GM21717 (cell line): ENCODE data around the gene PARD3B.

ENCODE experiments used
- ATAC-seq: cut with Tn5 transposase; IDR thresholded peaks from one replicate; pipeline ENCODE4 v1.9.1; 2021; ENCODE audit warnings: mild to moderate bottlenecking, moderate library complexity; ENCODE audit not compliant: unreplicated experiment

Gene PARD3B

DNA sequence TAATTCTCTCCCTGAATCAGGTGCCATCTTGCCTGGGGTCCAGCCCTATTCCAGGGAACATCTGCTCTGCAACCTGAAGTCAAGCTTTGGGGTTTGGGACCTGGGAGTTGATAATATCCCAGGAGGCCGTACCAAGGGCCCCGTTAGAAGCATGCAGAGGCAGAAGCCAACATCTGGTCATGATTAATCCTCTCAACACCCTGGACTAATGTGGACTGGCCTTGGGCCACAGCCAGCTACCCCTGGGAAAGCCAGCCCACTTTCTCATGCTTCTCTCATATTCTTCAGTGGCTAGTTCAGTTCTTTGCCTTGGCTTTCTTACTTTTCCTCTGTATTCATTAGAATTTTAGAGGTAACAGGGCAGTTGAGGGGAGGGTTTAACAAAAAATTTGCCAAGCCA, 621.5 kb downstream of the PARD3B start:
- ATAC-seq, result no peak

DNA sequence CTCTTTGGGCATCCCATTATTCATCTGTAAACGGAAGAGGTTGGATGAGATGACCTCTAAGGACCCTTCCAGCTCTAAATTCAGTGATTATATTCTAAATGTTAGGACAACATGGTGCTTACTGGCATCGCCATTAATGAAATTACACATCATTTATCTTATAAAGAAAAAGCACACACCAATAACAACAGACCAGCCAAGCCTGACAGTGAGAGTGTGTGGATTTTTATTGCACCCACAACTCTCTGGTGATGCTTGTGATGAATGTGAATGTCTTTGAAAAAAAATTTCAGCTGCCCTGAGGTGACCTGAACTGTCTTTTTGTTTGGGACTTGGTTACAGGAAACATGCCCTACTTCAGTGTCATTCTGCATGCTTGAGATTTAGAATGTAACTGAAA, 623.7 kb downstream of the PARD3B start:
- no peak for ATAC-seq

DNA sequence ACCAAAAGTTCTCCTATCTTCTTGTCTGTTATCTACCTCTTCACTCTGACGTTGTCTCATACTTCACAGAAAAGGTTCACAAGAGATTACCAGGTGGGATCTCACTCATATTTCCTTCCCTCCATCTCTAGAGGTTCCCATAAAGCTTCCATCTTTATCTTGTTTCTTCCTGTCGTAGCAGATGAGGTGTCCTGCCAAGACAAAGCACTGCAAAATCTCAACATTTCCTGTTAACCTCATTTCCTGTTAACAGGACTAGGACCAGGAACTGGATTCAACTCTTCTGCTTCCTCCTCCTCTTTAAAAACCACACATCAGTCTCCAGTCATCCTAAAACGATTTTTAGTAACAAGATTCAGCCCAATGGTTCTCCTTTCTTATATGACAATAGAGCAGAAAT, 624.2 kb downstream of the PARD3B start:
- no peak for ATAC-seq

DNA sequence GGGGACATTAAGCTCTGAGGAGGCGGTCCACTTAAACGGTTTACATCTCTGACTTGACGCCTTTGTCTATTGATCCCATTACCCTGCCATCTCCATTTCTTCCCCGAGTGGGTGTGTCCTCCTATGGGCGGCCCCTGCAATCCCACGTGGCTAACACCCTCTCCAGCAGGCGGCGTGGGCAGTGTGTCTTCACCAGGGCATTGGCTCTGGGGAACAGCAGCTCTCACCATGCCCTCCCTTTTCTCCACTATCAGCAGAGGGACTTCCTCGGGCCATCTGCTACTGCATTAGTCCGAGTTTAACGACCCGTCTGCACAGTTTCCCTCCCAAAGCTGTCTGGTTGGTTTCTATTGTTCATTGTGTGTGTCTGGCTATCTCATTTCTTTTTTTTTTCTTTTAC, 625.1 kb downstream of the PARD3B start:
- ATAC-seq, result no peak

DNA sequence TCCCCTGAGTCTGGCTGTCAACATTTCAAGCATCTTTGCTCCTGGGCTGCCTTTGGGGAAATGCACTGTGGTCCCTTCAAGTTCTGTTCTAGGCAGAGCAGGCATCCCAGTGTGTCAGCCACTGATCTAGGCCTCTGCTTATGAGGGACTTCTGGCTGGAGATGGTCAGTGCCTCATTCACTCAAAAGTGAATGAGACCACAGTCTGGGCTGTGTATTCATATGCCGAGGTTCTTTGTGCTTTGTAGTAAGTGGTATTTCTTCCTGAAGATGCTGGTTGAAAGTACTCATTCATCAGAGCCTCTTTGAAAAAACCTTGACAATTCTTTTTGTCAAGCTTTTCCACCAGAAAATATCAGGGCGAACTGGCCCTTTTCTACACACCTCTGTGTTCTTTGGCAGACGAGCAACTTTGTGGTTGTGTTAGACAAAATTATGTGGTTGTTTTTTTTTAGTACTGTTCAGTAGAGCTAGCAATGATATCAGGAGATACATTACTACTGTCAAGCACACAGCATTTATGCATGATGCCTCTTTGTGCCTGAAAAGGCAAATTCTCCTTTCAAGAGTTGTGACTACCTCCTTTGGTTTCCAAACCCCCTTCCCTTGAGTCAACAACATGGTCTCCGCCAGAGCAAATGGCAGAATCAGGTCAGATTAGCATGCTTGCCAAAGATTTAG, 626.1 kb downstream of the PARD3B start:
- no peak for ATAC-seq

DNA sequence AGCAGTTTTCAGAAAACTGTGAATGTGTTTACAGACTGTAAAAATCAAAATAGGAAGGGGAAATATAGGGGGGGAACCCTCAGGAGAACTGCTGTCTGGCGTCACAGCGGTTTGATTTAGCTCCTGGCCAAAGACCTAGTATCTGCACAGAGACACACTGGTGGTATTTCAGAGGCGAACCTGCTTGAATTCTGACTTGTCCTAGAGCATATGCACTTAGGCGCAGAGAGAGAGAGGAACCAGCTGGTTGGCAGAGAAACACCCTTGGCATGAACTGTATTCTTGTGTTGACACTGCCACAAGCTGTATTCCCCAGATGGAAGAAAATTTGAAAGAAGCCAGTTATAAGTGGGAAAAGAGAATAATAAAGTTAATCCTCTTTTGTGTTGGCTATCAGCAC, 630.6 kb downstream of the PARD3B start:
- no peak for ATAC-seq

DNA sequence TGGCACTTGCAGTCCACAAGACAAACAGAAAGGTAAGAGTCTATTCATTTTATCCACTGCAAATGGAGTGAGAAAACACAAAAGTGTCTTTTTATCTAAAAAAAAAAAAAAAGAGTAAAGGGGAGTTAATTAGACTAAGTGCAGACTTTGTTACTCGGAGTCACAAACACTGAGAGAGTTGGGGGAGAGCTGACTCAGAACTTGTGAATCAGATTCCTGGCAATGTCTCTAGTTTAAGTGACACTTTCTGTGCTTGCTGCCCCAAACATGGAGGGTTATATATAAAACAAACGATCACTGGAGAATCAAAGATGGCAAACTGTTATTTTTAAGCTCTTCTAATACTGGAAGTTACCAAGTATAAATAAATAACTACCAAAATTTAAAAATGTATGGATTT, 631.3 kb downstream of the PARD3B start:
- no peak for ATAC-seq

DNA sequence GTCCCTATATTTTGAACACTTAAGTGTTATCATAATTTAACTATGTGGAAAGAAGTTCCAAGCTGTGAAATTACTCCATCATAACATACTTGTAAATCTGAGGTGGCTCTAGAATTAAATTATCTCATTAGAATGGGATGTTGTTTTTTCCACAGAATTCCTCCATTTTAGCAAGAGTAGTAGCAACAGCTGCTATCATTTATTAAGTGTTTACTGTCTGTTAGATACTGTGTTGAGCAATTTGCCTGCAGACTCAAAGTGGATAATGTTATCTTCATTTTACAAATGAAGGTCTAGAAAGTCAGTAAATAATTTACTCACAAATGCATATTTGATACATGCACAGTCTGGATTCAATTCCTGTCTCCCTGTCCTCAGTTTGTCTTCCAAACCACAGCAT, 632.3 kb downstream of the PARD3B start:
- no peak for ATAC-seq

DNA sequence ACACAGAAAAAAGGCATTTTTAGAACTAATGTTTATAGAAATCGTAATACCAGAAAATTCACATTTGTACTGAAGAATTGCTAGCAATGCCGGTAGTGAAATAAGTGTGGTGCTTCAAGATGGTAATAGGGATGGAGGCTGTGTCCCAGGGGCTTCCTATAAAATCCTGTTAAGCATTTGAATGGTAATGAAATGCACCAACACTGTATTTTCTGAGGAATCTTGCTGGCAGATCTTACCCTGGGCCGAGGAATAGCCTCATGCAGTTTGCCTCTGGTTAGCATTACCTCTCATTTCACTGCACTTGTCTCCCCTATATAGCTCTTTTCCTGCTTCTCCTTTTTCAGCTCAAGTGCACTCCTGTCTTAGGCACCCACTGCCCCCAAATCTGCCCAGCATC, 635.5 kb downstream of the PARD3B start:
- no peak for ATAC-seq

DNA sequence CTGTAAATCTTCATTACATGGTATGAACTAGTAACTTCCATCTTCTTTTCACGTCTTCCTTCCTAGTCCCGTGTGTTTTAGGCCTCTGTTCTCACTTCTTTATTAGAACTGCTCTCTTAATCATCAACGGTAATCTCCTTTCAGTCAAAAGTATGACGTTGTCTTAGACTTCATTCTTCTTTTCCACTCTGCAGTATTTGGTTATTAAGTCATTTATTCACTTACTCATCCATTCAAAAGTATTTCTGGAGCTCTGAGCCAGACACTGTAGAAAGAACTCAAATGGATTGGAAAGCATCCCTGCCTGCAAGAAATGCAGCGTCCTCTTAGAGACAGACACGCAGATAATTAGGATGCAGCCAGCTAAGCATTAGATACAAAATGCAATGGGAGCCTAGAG, 642.5 kb downstream of the PARD3B start:
- no peak for ATAC-seq

DNA sequence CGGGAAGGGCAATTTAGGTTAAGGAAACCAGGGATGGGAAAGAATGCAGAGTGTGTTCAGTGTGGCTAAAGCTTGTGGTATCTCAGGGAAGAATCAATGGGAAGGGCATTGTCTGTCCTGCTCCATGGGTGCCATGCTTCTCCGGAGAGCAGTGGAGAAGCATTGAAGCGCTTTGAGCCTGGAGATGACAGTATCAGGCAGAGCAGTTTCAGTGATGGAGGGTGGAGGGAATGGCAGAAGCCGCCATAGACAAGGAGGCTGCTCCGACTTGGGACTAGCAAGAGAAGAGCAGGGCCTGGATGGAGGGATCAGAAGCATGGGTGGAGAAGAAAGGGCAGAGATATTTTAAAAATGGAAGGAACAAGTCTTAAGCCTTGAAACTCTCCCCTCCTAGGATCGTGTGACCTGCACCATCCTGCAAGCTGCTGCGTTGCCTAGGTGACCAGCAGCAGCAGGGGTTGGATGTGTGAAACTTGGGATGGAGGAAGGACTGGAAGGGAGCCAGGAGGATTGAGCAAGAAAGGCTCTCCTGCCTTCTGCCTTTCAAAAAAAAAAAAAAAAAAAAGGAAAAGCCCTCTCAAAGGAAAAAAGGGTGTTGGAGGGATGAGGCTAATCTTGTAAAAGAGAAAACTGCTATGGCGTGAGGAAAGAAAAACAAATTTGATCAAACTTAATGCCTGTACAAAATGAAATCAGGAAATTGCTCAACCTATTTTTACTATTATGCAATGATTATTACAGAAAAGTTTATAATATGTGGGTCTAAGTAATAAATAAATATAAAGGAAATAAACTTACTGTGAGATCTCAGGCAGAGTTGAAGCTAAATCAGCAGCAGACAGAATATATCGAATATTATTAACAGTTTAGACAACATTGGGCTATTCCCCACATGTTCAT, 643.2 kb downstream of the PARD3B start:
- ATAC-seq, result no peak

DNA sequence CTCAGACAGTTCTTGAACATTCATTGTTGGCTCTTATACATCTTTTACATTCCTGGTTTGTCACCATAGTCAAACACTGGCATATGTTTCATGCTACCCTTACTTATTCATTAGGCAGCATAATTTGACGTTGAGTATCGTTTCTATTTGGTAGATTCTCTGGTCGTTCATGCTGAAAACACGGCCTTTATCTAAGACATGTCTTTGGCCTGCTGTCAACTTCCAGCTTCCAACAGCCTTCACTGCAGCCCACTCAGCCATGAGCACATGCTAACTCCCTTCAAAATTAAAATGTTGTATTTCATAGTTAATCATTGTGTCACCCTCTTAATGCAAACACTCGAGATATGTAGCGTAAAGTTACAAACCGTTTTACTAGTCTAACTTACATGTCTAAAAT, 644.0 kb downstream of the PARD3B start:
- no peak for ATAC-seq

DNA sequence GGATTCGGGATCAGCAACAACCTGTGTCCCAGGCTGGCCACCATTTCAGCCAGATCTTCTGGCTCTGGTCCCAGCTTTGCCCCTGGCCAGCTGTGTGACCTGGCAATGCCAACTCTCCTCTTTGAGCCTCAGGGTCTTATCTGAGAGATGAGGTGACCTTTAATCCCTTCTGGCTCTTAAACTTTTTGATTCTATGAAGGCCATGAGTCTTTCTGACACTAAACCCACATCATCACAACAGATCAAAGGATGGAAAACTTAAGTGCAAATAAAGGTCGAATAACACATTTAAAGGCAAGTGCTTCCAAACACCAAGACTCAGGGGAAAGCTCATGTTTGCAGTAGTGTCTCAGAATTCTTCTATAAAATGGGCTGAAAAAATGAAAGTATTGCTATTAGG, 645.3 kb downstream of the PARD3B start:
- no peak for ATAC-seq

DNA sequence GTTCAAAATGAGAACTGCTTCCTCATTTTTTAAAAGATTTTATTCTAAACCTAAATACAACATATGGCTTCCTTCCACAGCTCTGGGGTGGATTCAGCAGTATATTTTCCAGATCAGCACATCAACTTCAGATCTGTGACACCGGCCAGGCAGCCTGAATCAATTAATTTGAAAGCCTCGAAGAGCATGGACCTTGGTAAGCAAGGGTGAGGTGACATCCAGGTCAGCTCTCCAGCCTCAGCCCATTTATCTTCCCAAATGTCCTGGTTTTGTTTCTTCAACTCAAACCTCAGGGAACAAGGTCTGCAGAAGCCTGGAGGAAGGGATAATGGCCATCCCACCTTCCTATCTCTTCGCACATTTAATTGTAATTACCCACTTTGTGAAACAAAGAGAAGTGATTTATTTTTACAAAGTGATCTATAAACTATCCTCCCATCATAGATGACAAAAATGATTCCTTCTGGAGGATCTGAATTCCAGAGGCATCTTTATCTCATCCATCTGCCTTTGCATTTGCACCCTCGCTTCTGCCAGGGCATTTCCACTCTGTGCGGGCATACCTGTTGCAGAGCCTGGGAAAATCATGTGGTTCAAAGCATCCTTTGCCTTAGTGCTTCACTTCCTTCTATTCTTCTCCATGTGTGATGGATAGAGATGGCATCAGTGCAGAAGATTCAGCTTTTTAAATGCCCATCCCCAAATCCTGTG, 648.0 kb downstream of the PARD3B start:
- ATAC-seq, result no peak

DNA sequence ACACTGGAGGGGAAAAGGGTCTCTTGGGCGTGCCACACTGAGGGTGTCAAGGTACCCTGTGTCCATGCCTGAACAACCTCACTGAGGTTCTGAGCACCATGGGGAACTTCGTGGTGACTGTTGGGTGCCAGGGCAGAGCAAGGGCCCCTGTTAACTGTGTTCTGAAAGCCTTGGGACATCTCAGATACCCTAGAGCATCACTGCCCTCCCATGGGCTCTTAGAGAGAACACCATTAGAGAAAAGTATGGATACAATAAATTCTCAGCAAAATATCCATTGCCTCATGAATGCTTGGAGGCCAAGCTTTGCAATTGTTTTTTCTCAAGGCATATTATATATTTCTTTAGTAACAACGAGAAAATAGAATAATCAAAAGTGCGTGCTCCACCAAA, 648.6 kb downstream of the PARD3B start:
- ATAC-seq, result no peak

DNA sequence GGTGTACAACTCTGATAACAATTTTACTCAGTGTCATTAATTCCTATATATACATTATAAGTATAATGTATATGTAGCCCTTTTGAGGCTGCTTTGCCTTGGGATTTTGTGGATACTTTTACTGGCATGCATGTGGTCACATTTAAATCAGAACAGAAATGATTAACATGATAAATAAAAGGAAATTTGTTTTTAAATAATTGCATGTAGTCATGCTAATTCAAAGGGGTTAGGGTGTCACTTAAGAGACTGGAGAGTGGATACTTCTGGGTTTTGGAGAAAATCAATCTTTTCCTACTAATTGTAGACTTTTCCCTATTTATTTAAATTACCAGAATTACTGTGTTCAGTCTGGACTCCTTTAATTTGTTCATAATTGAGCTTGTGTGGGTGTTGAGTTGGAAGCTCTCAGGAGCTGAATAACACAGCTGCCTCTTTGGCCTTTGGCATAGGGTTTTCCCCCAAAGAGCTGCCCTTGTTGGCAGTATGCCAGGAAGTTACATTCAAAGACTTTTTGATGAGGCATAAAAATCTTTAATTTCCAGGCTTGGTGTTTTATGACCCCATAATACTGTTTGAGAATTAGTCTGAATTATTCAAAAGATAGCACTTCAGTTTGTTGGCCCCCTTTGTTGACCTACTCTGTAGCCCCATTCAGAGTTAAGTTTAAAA, 652.3 kb downstream of the PARD3B start:
- no peak for ATAC-seq

DNA sequence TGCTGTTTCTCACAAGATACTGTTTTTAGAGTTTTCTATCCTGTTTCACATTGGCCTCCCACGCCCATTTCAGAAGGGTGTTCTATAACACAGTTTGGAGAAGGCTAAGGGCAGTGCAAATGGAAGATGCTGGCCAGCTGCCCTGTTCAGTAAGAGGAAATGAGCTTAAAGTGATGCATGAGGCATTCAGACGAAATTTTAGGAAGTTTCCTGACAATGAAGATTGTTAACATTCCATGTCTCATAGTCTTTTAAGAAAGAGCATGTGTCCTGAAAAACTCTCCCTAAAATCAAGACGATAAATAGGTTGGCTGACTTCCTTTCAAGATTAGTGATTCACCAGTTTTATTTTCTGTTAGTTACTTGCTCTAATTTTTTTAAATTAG, 652.9 kb downstream of the PARD3B start:
- no peak for ATAC-seq

DNA sequence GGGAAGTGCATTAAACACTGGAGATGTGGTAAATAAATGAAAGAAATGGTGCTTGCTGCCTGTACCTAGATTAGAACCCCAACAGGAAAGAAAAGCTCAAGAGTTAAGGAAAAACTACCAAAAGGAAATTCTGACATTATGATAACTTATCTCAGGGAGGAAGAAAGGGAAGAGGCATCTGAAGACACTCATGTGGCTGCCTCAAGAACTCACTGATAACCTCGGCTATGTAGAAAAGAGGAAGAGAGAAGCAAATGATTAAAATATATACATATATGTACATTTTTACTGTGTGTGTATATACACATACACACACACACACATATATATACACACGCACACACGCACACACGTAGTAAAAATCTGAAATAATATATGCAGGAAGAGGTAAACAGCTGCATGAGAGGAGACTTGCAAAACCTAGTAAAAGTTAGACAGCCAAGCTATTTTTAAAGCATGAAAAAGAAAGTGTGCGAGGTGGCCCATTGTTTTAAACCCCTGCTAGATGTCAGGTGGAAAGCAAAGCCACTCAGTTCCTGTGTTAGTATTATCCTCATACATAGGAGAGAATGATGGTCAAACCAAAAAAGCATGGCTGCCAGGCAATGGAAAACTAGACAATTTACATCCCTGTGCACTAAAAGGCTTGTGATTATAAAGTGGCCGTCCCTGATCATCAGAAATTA, 654.0 kb downstream of the PARD3B start:
- ATAC-seq, result no peak

DNA sequence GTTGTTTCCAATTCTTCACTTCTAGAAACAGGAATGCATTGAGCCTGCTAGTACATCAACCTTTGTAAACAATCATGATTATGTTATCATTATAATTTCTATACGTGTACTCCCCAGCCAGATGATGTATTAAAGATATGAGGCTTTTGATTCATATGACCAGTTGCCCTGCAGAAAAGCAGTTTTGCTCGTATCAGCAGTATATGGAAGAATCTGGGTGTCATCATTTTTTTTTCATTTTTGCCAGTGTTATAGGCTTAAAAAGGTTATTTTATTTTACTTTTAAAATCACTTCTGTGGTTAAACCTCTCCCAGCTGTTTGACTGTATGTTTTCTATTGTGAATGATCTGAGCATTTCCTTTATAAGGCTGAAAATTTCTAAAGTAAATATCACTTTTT, 665.2 kb downstream of the PARD3B start:
- no peak for ATAC-seq

DNA sequence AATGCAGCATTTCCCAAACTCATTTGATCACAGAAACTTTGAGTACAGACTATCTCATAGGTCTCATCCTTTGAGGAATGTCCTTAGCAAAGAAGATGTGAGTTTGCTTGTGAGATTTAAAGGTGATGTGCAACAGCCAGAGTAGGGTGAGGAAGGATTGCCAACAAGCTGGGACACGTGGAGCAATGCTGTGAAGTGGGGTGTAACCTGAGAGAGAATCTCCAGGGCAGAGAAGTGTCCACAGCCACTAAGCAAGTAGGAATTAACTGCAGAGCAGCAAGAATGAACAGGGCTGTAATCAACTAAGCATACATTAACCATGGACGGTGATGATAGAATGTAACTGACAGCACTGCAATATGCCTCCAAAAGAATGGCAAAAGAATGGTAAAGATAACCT, 667.1 kb downstream of the PARD3B start:
- ATAC-seq, result no peak

DNA sequence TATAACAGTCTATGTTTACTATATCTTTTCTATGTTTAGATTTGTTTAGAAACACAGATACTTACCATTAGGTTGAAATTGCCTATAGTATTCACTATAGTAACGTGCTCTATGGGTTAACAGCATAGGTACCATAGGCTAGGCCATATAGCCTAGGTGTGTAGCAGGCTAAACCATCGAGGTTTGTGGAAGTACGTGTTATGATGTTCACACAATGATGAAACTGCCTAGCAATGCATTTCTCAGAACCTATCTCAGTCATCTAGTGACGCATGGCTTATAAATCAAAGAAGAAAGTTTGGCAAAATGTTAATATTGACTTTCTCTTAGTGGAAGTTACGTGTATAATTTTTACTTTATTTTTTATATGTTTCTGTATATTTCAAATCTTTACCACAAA, 670.8 kb downstream of the PARD3B start:
- ATAC-seq, result no peak
